PC-3 (cell line): ENCODE data around the gene LYPD5. TPM values are rescaled to one million over a fixed set of nuclear protein-coding genes. Genes with fewer than 3 reads are reported as not detected.

Experiments used
- ATAC-seq: fragments of 200-7000 bp; cut with Tn5 transposase; 2 replicates; pipeline ENCODE4 v1.9.1; 2020; ENCODE audit warnings: mild to moderate bottlenecking, moderate library complexity
- BruUV-seq: library from RNA; stranded (reverse); fragments of 400-500 nt; replicated peaks from 2 replicates; lab custom pipeline; 2021; lab: Mats Ljungman, UMichigan
- CTCF ChIA-PET: fragments of 300-600 bp; sonication (Branson Sonifier 250); formaldehyde crosslinking; loops from one replicate; lab custom pipeline; 2022; ENCODE audit warnings: antibody characterized with exemption; lab: Charles Lee
- POLR2A ChIA-PET: fragments of 300-600 bp; sonication (Branson Sonifier 250); formaldehyde crosslinking; loops from one replicate; lab custom pipeline; 2022; ENCODE audit warnings: antibody characterized with exemption; ENCODE audit not compliant: unreplicated experiment; lab: Charles Lee
- DNase-seq: peaks from one replicate; pipeline ENCODE4 v3.0.0-alpha.2; 2015
- H2AFZ ChIP-seq: fragments of 300-600 bp; sonication (generic); 2 replicates; pipeline ENCODE4 v1.6.0; 2016; ENCODE audit warnings: antibody characterized with exemption, low read length
- H3F3A ChIP-seq: fragments of 300-600 bp; sonication (generic); one replicate; pipeline ENCODE4 v1.6.0; 2017; ENCODE audit warnings: antibody characterized with exemption, low read length, control low read depth, mild to moderate bottlenecking; ENCODE audit not compliant: unreplicated experiment
- H3K27ac ChIP-seq: fragments of 300-600 bp; sonication (generic); 2 replicates; pipeline ENCODE4 v1.5.1; 2016; ENCODE audit warnings: mild to moderate bottlenecking, low read length
- H3K27me3 ChIP-seq: fragments of 300-600 bp; sonication (generic); 2 replicates; pipeline ENCODE4 v1.6.1; 2016; ENCODE audit warnings: low read length, mixed read lengths
- H3K36me3 ChIP-seq: fragments of 300-600 bp; sonication (generic); 2 replicates; pipeline ENCODE4 v1.6.1; 2016; ENCODE audit warnings: low read depth, mixed run types, low read length, mixed read lengths
- H3K4me1 ChIP-seq: fragments of 300-600 bp; sonication (generic); 2 replicates; pipeline ENCODE4 v1.5.1; 2016; ENCODE audit warnings: low read length; ENCODE audit not compliant: insufficient read depth
- H3K4me2 ChIP-seq: fragments of 300-600 bp; sonication (generic); 2 replicates; pipeline ENCODE4 v1.6.0; 2016; ENCODE audit warnings: low read length
- H3K4me3 ChIP-seq: fragments of 300-600 bp; sonication (generic); 2 replicates; pipeline ENCODE4 v1.5.1; 2016; ENCODE audit warnings: mild to moderate bottlenecking, low read length, mixed read lengths
- H3K79me2 ChIP-seq: fragments of 300-600 bp; sonication (generic); 2 replicates; pipeline ENCODE4 v1.6.1; 2017; ENCODE audit warnings: low read length, mixed read lengths
- H3K9ac ChIP-seq: fragments of 300-600 bp; sonication (generic); 2 replicates; pipeline ENCODE4 v1.6.0; 2016; ENCODE audit warnings: mild to moderate bottlenecking, low read length
- H3K9me2 ChIP-seq: fragments of 300-600 bp; sonication (generic); replicated peaks from 2 replicates; pipeline ENCODE4 v1.6.1; 2016; ENCODE audit warnings: mixed run types, low read length, mixed read lengths
- H3K9me3 ChIP-seq: fragments of 300-600 bp; sonication (generic); 2 replicates; pipeline ENCODE4 v1.6.1; 2016; ENCODE audit warnings: low read length, mixed read lengths
- H4K20me1 ChIP-seq: fragments of 300-600 bp; sonication (generic); 2 replicates; pipeline ENCODE4 v1.6.1; 2016; ENCODE audit warnings: low read length, mixed read lengths
- CTCF ChIP-seq: fragments of 300-600 bp; sonication (generic); conservative IDR thresholded peaks from 2 replicates; pipeline ENCODE4 v1.5.1; 2017; ENCODE audit warnings: antibody characterized with exemption, low read depth, mild to moderate bottlenecking, low read length
- EZH2 ChIP-seq: fragments of 300-600 bp; sonication (generic); IDR thresholded peaks from one replicate; pipeline ENCODE4 v1.6.1; 2017; ENCODE audit warnings: antibody characterized with exemption, mild to moderate bottlenecking, low read length; ENCODE audit not compliant: unreplicated experiment
- EZH2phosphoT487 ChIP-seq: fragments of 300-600 bp; sonication (generic); IDR thresholded peaks from 2 replicates; pipeline ENCODE4 v1.6.1; 2018; ENCODE audit warnings: mild to moderate bottlenecking, antibody characterized with exemption, low read length, borderline replicate concordance
- intact Hi-C: fragments of 100-400 bp; cut with micrococcal nuclease; formaldehyde crosslinking; loops from 2 replicates; pipeline ENCODE4 v1.9.0; 2023
- total RNA-seq: library from RNA; depleted of rRNA; stranded (reverse); fragments of >200 nt; gene quantifications from 2 replicates; pipeline ENCODE4 v1.2.3, GENCODE V29; 2014

LYPD5 gene
- total RNA-seq, 1 experiment from 2014 or later, result 6.8 TPM

- peaks cover 3% of the 10 kb centered on the region for H3F3A ChIP-seq
- peak overlapping the region; percentile 11; the same call in 1 of the 2 replicates for H3K27ac ChIP-seq
- no peak overlapping the region for H3K9ac ChIP-seq
- TF ChIP-seq EZH2phosphoT487, result no peak
- no peak for TF ChIP-seq EZH2
- TF ChIP-seq CTCF, result no peak
- H3K36me3 ChIP-seq, result peaks cover 15% of the 10 kb centered on the region
- DNase-seq (no peak), ATAC-seq (no peak)
- H3K9me3 ChIP-seq, result no peaks in the 10 kb centered on the region
- POLR2A ChIA-PET, result no interaction called here
- intact Hi-C loops, result no loop called here
- CTCF ChIA-PET, result interaction anchor here (1.1 kb wide), 1 partner anchor 18 kb away, joined by 3 read pairs; no protein-coding TSS in a partner anchor
- no peak overlapping the region for H3K4me3 ChIP-seq
- no peak overlapping the region for H2AFZ ChIP-seq
- peaks cover 50% of the 10 kb centered on the region for H3K4me1 ChIP-seq
- H3K79me2 ChIP-seq, result no peaks in the 10 kb centered on the region
- no peaks in the 10 kb centered on the region for H3K9me2 ChIP-seq
- BruUV-seq, result no TSS peak
- H4K20me1 ChIP-seq, result no peaks in the 10 kb centered on the region
- no peak overlapping the region for H3K4me2 ChIP-seq
- H3K27me3 ChIP-seq, result no peaks in the 10 kb centered on the region
Measured at GRCh38 chr19:43763473-43763939, 38.7 kb downstream of the LYPD5 start.

GRCh38 chr19:43762814-43763213, 39.4 kb downstream of the LYPD5 start:
- Histone ChIP-seq H3K9me3 (no peaks in the 10 kb centered on the region), H3K4me2 (no peak overlapping the region), H3K4me3 (no peak overlapping the region), H3K27me3 (no peaks in the 10 kb centered on the region), H3K79me2 (no peaks in the 10 kb centered on the region), H3F3A (peaks cover 3% of the 10 kb centered on the region), H3K36me3 (peaks cover 12% of the 10 kb centered on the region), H2AFZ (no peak overlapping the region), H3K4me1 (peaks cover 51% of the 10 kb centered on the region), H4K20me1 (no peaks in the 10 kb centered on the region), H3K9me2 (no peaks in the 10 kb centered on the region), H3K9ac (no peak overlapping the region), H3K27ac (no peak overlapping the region)
- ATAC-seq (no peak), DNase-seq (no peak)
- POLR2A ChIA-PET, result no interaction called here
- TF ChIP-seq EZH2 (no peak), EZH2phosphoT487 (no peak), CTCF (no peak)
- no TSS peak for BruUV-seq
- intact Hi-C loops, result no loop called here
- CTCF ChIA-PET, result interaction anchor here (1.1 kb wide), 1 partner anchor 18 kb away, joined by 3 read pairs; no protein-coding TSS in a partner anchor

GRCh38 chr19:43760941-43761340, 41.3 kb downstream of the LYPD5 start:
- Histone ChIP-seq H2AFZ (no peak overlapping the region), H3K9ac (no peak overlapping the region), H3K36me3 (no peaks in the 10 kb centered on the region), H3F3A (peaks cover 7% of the 10 kb centered on the region), H3K27ac (no peak overlapping the region), H3K4me1 (peaks cover 61% of the 10 kb centered on the region), H3K9me3 (no peaks in the 10 kb centered on the region), H3K4me3 (no peak overlapping the region), H3K9me2 (no peaks in the 10 kb centered on the region), H3K79me2 (0 out of 2 replicates have a peak, but pooled peaks cover 5% of the 10 kb centered on the region), H3K27me3 (no peaks in the 10 kb centered on the region), H4K20me1 (no peaks in the 10 kb centered on the region), H3K4me2 (no peak overlapping the region)
- ChIA-PET POLR2A (no interaction called here), CTCF (no interaction called here)
- BruUV-seq, result no TSS peak
- DNase-seq, result no peak
- ATAC-seq, result no peak
- intact Hi-C loops, result no loop called here
- TF ChIP-seq EZH2, result no peak
- TF ChIP-seq EZH2phosphoT487, result no peak
- TF ChIP-seq CTCF, result no peak
